KOPT-K1 (cell line): ENCODE results near the gene DHX30.

Source experiments
- H3K27ac ChIP-seq: fragments of 200-600 bp; sonication (generic); 2 replicates; pipeline ENCODE4 v1.5.1; 2016; ENCODE audit warnings: antibody characterized with exemption, mild to moderate bottlenecking, low read depth, low read length; ENCODE audit not compliant: poor library complexity, severe bottlenecking
- H3K36me3 ChIP-seq: fragments of 200-600 bp; sonication (generic); 2 replicates; pipeline ENCODE4 v1.5.1; 2017; ENCODE audit warnings: antibody characterized with exemption, mild to moderate bottlenecking, low read length, moderate library complexity; ENCODE audit not compliant: insufficient read depth
- H3K9me3 ChIP-seq: fragments of 200-600 bp; sonication (generic); 2 replicates; pipeline ENCODE4 v1.5.1; 2017; ENCODE audit warnings: antibody characterized with exemption, low read length, mild to moderate bottlenecking; ENCODE audit not compliant: insufficient read depth, poor library complexity, severe bottlenecking

Gene DHX30

GRCh38 chr3:47854267-47854666 is 51.3 kb downstream of the DHX30 start:
- no peaks in the 10 kb centered on the region for H3K9me3 ChIP-seq
- peaks cover 89% of the 10 kb centered on the region for H3K36me3 ChIP-seq
- H3K27ac ChIP-seq: no peak overlapping the region

DNA sequence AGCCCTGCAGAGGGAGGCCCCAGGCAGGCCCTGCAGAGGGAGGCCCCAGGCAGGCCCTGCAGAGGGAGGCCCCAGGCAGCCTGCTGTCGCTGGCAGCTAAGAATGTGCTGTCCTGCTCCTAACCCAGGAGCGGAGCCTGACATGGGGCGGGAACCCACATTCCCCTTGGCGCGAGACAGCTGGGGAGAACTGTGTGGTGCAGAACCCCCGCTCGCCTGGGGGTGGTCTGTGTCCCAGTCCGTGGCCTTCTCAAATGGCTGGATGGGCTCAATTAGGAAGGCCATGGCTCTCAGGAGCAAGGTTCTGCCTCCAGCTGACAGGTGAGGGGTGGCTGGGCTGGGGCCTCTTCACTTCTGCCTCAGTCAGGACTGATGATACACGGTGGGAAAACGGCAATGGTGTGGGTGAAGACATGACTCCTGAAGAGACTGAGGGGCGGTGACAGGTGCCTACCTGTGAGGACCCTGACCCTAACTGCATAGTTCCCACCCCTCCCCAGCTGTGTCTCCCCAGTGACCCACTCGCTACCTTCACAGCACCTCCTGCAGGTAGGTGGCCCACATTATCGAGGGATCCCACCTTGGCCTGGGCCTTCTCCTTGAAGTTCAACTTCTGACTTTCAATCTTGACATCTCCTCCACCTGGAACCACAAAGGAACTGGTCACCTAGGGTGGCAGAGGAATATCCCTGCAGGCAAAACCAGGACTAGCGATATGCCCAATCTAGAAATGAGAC is 52.0 kb downstream of the DHX30 start:
- Histone ChIP-seq H3K36me3 (peaks cover 83% of the 10 kb centered on the region), H3K9me3 (no peaks in the 10 kb centered on the region), H3K27ac (no peak overlapping the region)

DNA sequence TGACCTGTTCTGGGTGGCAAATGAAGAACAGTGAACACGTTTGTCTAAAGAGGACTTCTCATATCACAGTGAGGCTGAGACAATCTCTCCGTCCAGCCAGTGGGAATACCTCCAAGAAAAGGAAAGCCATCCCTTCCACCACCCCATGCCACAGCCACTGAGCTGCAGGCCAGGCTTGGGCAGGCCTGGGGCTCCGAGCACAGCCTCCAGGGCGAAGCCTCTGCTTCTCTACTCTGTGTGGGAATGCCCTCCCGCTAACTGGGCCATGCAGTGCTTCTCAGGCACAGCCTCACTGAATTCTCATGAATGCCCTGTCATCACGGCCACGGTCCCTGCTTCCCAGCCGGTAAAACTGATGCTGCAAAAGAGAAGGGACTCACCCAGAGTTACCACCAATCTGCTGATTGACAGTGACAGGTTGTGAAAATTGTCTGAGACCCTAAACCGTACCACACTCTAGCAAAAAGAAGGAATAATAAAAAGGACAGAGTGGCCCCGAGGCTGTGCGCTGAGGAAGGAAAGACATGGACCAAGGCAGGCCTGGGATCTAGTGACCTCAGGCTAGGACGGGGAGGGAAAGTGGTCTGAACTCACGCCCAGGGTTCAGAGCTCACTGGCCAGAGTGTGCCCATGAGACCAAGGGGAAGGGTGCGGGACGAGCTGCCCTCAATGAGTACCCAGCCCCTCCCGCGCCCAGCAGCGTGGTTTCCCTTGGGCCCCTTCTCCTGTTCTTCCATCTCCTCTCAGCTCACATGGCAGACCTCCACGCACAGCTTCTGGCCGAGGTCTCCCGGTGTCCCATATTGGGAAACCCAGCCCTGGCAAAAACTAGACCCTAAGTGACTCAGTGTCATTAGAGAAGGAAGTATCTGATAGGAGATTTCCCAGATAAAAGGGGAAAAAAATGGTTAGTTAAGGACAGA is 52.8 kb downstream of the DHX30 start:
- H3K27ac ChIP-seq: no peak overlapping the region
- peaks cover 79% of the 10 kb centered on the region for H3K36me3 ChIP-seq
- H3K9me3 ChIP-seq: no peaks in the 10 kb centered on the region

GRCh38 chr3:47856669-47857068 is 53.7 kb downstream of the DHX30 start:
- Histone ChIP-seq H3K27ac (no peak overlapping the region), H3K36me3 (peaks cover 70% of the 10 kb centered on the region)

DNA sequence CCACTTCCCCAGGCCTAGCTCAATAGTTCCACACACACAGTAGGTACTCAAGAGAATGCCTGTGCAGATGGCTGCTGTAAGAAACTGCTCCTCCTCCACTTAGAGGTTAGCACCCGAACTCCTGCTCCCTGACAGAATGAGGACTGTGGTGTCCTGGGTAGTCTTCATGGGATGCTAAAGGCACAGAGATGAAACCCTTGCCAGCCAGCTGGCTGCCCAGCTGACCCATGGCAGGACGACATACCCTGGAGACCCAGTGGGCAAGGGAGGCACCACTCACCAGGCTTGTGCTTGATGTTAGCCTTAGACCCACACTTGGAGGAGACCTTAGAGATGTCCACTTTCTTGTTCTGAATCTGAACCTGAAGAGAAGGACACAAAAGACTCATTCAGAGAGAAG is 54.2 kb downstream of the DHX30 start:
- Histone ChIP-seq H3K9me3 (no peaks in the 10 kb centered on the region), H3K36me3 (peaks cover 66% of the 10 kb centered on the region), H3K27ac (no peak overlapping the region)

More at GRCh38 chr3:47856669-47857068, 53.7 kb downstream of the DHX30 start:
- no peaks in the 10 kb centered on the region for H3K9me3 ChIP-seq

DNA sequence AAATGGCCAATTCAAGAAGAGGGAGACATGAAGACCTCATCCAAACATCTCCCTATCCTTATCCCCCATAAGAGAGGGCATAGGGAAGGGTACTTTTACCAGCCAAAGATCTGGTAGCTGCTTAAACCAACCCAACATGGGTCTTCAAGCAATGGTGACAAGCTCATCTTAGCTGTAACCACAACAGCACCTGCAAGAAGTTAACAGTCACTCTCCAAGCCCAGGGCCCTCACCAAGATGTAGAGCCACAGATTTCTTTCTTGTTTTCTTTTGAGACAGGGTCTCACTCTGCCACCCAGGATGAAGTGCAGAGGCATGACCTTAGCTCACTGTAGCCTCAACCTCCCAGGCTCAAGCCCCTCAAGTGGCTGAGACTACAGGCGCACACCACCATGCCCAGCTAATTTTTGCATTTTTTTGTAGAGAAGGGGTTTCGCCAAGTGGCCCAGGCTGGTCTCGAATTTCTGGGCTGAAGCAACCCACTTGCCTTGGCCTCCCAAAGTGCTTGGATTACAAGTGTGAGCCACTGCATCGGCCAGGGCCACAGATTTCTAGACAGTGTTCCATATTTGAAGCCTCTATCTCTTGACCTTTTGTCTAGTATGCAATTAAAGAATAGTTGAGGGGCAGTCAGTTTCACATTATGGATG is 57.1 kb downstream of the DHX30 start:
- H3K36me3 ChIP-seq: peaks cover 58% of the 10 kb centered on the region
- H3K27ac ChIP-seq: peak overlapping the region; percentile 37
- H3K9me3 ChIP-seq: no peaks in the 10 kb centered on the region

DNA sequence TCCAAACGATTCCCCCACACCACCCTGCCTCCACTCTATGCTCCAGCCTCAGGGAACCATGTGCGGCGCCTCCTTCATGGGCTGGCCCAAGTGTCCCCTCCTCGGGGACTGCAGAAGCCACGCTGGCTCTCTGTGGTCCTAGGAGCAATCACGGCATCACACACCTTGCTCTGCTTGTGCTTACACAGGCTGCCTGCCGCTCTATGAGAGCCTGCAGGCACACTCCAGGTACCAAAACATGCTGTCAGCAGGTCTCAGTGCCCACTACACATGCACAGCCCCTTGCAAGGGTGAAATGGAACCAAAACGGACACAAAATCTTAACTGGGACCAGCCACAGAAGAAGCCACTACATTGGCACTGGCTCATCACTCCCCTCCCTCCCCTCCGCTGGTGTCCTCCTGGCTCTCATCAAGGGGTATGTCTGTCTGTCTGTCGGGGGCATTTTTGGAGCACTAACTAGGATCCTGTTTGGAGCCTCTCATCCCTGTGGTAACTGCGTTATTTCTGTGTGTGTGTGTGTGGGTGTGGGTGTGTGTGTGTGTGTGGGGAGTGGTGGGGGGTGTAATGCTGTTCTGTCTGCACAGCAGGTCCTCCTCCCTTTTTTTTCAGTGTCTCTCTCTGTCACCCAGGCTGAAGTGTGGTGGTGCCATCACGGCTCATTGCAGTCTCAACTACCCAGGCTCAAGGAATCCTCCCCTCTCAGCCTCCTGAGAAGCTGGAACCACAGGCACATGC is 60.6 kb downstream of the DHX30 start:
- Histone ChIP-seq H3K9me3 (no peaks in the 10 kb centered on the region), H3K27ac (no peak overlapping the region), H3K36me3 (peaks cover 62% of the 10 kb centered on the region)

DNA sequence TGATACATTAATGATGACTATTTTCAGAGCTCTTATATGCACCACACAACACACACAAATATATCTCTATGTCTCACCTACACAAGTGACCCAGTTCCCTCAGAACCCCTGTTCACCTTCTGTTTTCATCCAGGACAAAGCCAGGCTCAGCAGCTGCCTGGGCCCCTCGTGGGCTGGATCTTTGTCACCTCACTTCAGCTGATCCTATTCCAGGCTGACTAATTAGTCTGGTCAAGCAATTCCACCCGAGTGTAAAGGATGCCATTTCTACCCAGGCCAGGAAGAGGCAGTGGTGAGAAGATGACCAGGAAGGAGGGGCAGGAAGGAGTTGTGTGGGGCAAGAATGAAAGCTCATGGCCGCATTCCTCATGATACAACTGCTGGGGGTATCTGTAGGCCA is 62.3 kb downstream of the DHX30 start:
- H3K9me3 ChIP-seq: no peaks in the 10 kb centered on the region
- peaks cover 77% of the 10 kb centered on the region for H3K36me3 ChIP-seq
- no peak overlapping the region for H3K27ac ChIP-seq

DNA sequence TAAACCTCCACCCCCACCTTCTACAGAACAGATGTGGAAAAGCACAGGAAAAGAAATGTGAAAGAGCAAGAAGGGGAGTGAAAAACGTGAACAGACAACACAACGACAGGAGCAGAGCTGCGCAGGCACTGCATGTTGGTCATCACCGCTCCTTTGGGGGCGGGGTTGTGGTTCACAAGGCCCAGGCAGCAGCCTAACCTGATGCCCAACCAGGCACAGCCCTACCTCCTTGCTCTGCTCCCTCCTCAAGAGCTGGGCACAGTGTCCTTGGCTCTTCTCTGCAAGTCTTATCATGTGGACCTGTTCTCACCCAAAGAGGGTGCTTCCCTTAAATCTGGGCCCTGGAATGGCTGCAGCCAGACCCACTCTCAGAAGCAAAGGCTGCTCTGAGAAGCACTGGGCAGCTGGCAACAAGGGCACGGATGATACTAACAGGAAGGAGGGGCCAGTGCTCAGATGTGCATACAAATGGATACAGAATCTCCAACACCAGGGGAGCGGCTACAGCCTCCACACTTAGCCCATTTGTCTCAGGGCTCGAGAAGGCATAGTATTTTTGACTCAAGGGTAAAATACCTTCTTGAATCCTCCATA is 64.6 kb downstream of the DHX30 start:
- Histone ChIP-seq H3K27ac (no peak overlapping the region), H3K36me3 (peaks cover 91% of the 10 kb centered on the region), H3K9me3 (no peaks in the 10 kb centered on the region)

DNA sequence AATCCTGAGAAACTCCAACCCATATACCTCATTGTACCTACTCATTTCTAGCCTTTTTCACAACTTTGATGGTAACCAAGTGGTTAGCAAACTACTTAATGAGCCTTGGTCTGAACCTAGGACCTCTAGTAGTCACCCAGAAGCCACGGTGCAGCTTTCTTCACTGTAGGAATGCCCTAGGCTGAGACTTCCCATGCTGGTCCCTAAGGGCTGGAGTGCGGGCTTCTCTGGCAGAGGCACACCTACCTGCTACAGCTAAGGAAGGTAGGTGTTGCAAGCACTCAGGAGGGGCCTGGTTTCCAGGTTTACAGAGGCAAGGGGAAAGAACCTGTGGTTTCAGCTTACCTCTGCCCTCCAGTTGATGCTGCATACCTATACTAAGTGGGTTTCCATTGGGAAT is 65.4 kb downstream of the DHX30 start:
- H3K27ac ChIP-seq: no peak overlapping the region
- no peaks in the 10 kb centered on the region for H3K9me3 ChIP-seq
- peaks cover 91% of the 10 kb centered on the region for H3K36me3 ChIP-seq

GRCh38 chr3:47870156-47870555 is 67.2 kb downstream of the DHX30 start:
- Histone ChIP-seq H3K36me3 (peaks cover 87% of the 10 kb centered on the region), H3K27ac (no peak overlapping the region), H3K9me3 (no peaks in the 10 kb centered on the region)

GRCh38 chr3:47870702-47871260 is 67.8 kb downstream of the DHX30 start:
- Histone ChIP-seq H3K9me3 (no peaks in the 10 kb centered on the region), H3K27ac (no peak overlapping the region), H3K36me3 (peaks cover 87% of the 10 kb centered on the region)

GRCh38 chr3:47871389-47871788 is 68.5 kb downstream of the DHX30 start:
- H3K27ac ChIP-seq: no peak overlapping the region
- H3K36me3 ChIP-seq: peaks cover 86% of the 10 kb centered on the region
- no peaks in the 10 kb centered on the region for H3K9me3 ChIP-seq

DNA sequence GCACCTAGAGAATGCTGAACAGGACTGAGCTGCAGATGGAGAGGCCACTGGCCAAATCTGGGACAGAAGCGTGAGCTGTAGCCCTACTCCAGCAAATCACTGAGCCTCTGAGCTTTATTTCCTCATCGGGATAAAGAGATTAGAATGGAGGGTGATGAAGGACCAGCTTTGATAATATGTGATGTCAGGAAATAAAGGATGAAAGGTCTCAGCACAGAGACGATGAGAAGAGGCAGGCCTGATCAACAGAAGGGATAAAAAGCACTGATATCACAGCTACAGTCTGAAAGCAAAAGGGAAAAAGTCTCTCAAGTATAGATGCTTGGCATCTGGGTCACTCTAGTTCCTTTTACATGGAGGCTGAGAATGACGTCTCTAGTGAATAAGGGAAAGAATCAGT is 70.0 kb downstream of the DHX30 start:
- Histone ChIP-seq H3K27ac (no peak overlapping the region), H3K36me3 (peaks cover 77% of the 10 kb centered on the region), H3K9me3 (no peaks in the 10 kb centered on the region)
